Hepatocyte (in vitro differentiated cells): ENCODE measurements around the gene TPRG1L. TPM values are rescaled to one million over a fixed set of nuclear protein-coding genes. Genes with fewer than 3 reads are reported as not detected.

Source experiments
- DNase-seq: peaks from one replicate; pipeline ENCODE4 v3.0.0-alpha.2; 2016; ENCODE audit warnings: low spot score
- H2AFZ ChIP-seq: fragments of 200-600 bp; sonication (generic); 2 replicates; pipeline ENCODE4 v1.6.0; 2016; ENCODE audit warnings: antibody characterized with exemption, mild to moderate bottlenecking
- H3K27ac ChIP-seq: fragments of 200-600 bp; sonication (generic); 2 replicates; pipeline ENCODE4 v1.5.1; 2016; ENCODE audit warnings: mild to moderate bottlenecking
- H3K27me3 ChIP-seq: fragments of 200-600 bp; sonication (generic); 2 replicates; pipeline ENCODE4 v1.6.1; 2016
- H3K36me3 ChIP-seq: fragments of 200-600 bp; sonication (generic); replicated peaks from 2 replicates; pipeline ENCODE4 v1.5.1; 2016; ENCODE audit warnings: low read depth; ENCODE audit not compliant: insufficient read depth
- H3K4me1 ChIP-seq: fragments of 200-600 bp; sonication (generic); 2 replicates; pipeline ENCODE4 v1.5.1; 2016; ENCODE audit warnings: mild to moderate bottlenecking, moderate library complexity; ENCODE audit not compliant: insufficient read depth
- H3K4me2 ChIP-seq: fragments of 200-600 bp; sonication (generic); 2 replicates; pipeline ENCODE4 v1.6.0; 2016
- H3K4me3 ChIP-seq: fragments of 200-600 bp; sonication (generic); 2 replicates; pipeline ENCODE4 v1.5.1; 2016; ENCODE audit warnings: mild to moderate bottlenecking
- H3K79me2 ChIP-seq: fragments of 200-600 bp; sonication (generic); 2 replicates; pipeline ENCODE4 v1.6.0; 2017; ENCODE audit warnings: mild to moderate bottlenecking
- H3K9me2 ChIP-seq: fragments of 200-600 bp; sonication (generic); replicated peaks from 2 replicates; pipeline ENCODE4 v1.6.0; 2017; ENCODE audit warnings: mild to moderate bottlenecking; ENCODE audit not compliant: insufficient read depth
- H3K9me3 ChIP-seq: fragments of 200-600 bp; sonication (generic); 2 replicates; pipeline ENCODE4 v1.5.1; 2016; ENCODE audit warnings: low read depth, mild to moderate bottlenecking
- H4K20me1 ChIP-seq: fragments of 200-600 bp; sonication (generic); 2 replicates; pipeline ENCODE4 v1.6.0; 2016; ENCODE audit warnings: mild to moderate bottlenecking; ENCODE audit not compliant: insufficient read depth, poor library complexity, severe bottlenecking
- EZH2 ChIP-seq: fragments of 200-600 bp; sonication (generic); IDR thresholded peaks from 2 replicates; pipeline ENCODE4 v1.6.1; 2016; ENCODE audit warnings: antibody characterized with exemption, mild to moderate bottlenecking, borderline replicate concordance
- EZH2phosphoT487 ChIP-seq: fragments of 200-600 bp; sonication (generic); IDR thresholded peaks from one replicate; pipeline ENCODE4 v1.6.1; 2018; ENCODE audit warnings: antibody characterized with exemption, mild to moderate bottlenecking, low read depth, moderate library complexity; ENCODE audit not compliant: unreplicated experiment, severe bottlenecking
- WGBS: methylation state at CpG from one replicate; pipeline ENCODE4 v1.1.6; 2016; ENCODE audit warnings: low lambda C conversion rate; ENCODE audit errors: missing lambda C conversion rate; 5-methylcytosine and 5-hydroxymethylcytosine counted together
- polyA plus RNA-seq: library from polyadenylated mRNA; unstranded; fragments of >200 nt; fragmentation: Nextera tagmentation; extraction: Ambion mirVana; gene quantifications from 2 replicates; pipeline ENCODE4 v1.2.1, GENCODE V29; 2016
- total RNA-seq: library from RNA; depleted of rRNA; stranded (reverse); fragments of >200 nt; gene quantifications from 2 replicates; pipeline ENCODE4 v1.2.3, GENCODE V29; 2014
- TF ChIP-seq, protein P1 (sequence below): fragments of 200-600 bp; sonication (generic); IDR thresholded peaks from 2 replicates; pipeline ENCODE4 v1.5.1; 2016; ENCODE audit warnings: antibody characterized with exemption, mild to moderate bottlenecking; ENCODE audit not compliant: poor library complexity

TPRG1L gene
- total and polyA plus RNA-seq, 2 experiments from 2014 or later = 57.9 to 74.1 TPM

DNA sequence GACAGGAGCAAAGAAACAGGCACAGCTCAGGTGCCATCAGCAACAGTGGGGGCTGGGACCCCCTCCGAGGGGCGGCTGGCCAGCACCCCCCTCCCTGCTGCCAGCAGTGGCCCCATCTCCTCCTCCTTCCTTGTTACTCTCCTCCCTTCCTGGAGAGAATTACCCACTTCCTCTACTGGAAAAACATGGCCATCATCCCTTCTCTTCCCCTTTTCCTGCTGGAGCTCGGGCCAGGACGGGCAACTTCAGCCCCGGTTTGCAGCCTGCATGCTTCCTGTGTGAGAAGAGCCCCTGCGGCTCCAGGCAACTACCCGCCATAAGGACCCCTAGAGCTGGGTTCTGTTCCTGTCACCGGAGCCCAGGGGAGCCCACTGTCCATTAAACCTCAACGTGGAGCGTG is 31.1 kb upstream of the TPRG1L start:
- H3K4me3 ChIP-seq = no peak overlapping the region
- no peaks in the 10 kb centered on the region for H4K20me1 ChIP-seq
- no peak for DNase-seq
- no peak for TF ChIP-seq EZH2
- TF ChIP-seq EZH2phosphoT487 = no peak
- TF ChIP-seq, protein P1, sequence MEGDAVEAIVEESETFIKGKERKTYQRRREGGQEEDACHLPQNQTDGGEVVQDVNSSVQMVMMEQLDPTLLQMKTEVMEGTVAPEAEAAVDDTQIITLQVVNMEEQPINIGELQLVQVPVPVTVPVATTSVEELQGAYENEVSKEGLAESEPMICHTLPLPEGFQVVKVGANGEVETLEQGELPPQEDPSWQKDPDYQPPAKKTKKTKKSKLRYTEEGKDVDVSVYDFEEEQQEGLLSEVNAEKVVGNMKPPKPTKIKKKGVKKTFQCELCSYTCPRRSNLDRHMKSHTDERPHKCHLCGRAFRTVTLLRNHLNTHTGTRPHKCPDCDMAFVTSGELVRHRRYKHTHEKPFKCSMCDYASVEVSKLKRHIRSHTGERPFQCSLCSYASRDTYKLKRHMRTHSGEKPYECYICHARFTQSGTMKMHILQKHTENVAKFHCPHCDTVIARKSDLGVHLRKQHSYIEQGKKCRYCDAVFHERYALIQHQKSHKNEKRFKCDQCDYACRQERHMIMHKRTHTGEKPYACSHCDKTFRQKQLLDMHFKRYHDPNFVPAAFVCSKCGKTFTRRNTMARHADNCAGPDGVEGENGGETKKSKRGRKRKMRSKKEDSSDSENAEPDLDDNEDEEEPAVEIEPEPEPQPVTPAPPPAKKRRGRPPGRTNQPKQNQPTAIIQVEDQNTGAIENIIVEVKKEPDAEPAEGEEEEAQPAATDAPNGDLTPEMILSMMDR = no peak
- no peaks in the 10 kb centered on the region for H3K27me3 ChIP-seq
- H3K9me2 ChIP-seq = no peaks in the 10 kb centered on the region
- H3K27ac ChIP-seq = no peak overlapping the region
- H3K4me2 ChIP-seq = no peak overlapping the region
- H3K79me2 ChIP-seq = no peaks in the 10 kb centered on the region
- H3K36me3 ChIP-seq = no peaks in the 10 kb centered on the region
- H2AFZ ChIP-seq = no peak overlapping the region
- 90% methylated on average over 9 of the region's 10 CpGs for WGBS
- no peaks in the 10 kb centered on the region for H3K9me3 ChIP-seq
- peaks cover 11% of the 10 kb centered on the region for H3K4me1 ChIP-seq

DNA sequence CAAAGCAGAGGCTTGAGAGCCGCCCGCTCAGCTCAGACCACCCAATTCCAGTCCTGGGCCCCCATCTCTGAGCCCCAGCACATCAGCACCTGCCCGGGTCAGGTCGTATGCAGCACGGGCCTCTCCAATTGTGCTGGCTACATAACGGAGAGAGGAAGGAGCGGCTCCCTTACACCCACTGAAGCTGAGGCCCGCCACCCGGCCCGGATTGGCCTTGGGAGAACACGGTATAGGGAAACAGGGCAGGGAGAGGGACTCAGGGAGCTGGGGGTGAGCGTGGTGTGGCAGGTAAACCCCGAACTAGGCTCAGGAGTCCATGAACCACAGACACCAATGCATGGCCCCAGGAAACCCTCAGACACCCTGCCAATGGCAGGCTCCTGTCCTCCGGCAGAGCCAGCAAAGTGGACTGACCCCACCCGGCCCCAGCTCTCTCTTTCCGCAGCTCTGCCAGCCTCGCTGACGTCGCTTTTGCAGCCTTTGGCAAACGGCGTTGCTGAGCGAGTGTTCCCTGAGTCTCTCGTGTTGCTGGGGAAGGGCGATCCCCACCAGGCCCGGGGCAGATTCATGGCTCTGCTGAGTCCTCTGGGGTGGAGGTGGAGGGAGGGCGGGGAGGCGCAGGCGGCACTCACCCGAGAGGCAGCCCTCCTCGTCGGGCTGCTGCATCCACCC is 30.0 kb upstream of the TPRG1L start:
- no peaks in the 10 kb centered on the region for H3K79me2 ChIP-seq
- H4K20me1 ChIP-seq = no peaks in the 10 kb centered on the region
- no peaks in the 10 kb centered on the region for H3K27me3 ChIP-seq
- H3K4me3 ChIP-seq = no peak overlapping the region
- no peaks in the 10 kb centered on the region for H3K36me3 ChIP-seq
- H3K9me3 ChIP-seq = no peaks in the 10 kb centered on the region
- no peaks in the 10 kb centered on the region for H3K9me2 ChIP-seq
- DNase-seq = no peak
- peaks cover 15% of the 10 kb centered on the region for H3K4me1 ChIP-seq
- 93% methylated on average over 29 of the region's 31 CpGs for WGBS
- no peak overlapping the region for H3K27ac ChIP-seq
- no peak overlapping the region for H2AFZ ChIP-seq
- H3K4me2 ChIP-seq = no peak overlapping the region
- TF ChIP-seq EZH2 (no peak), EZH2phosphoT487 (no peak)
- TF ChIP-seq, protein P1 = no peak

DNA sequence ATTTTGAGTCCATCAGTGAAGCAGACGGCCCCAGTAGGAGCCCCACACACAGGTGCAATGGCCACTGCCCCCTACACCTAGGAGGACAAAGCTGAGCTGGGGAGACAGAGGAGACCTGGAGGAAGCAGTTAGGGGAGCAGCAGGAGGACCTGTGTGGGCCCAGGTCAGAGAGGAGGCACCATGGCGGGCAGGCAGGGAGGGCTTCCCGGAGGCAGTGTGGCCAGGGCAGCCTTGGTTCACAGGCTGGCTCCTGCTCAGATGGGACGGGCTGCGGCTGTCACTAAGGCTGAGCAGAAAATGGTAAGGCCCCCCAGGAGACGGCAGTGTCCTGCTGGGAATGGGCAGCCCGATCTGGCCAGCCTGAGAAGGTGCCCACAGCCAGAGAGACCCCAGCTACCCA is 28.9 kb upstream of the TPRG1L start:
- no peaks in the 10 kb centered on the region for H4K20me1 ChIP-seq
- no peak for DNase-seq
- H3K4me2 ChIP-seq = no peak overlapping the region
- TF ChIP-seq EZH2 (no peak), EZH2phosphoT487 (no peak)
- TF ChIP-seq, protein P1 = no peak
- no peaks in the 10 kb centered on the region for H3K36me3 ChIP-seq
- no peaks in the 10 kb centered on the region for H3K9me2 ChIP-seq
- H3K27ac ChIP-seq = no peak overlapping the region
- no peaks in the 10 kb centered on the region for H3K9me3 ChIP-seq
- H3K4me3 ChIP-seq = no peak overlapping the region
- no peak overlapping the region for H2AFZ ChIP-seq
- WGBS = 92% methylated on average over 7 of the region's 7 CpGs
- no peaks in the 10 kb centered on the region for H3K27me3 ChIP-seq
- H3K79me2 ChIP-seq = no peaks in the 10 kb centered on the region
- H3K4me1 ChIP-seq = peaks cover 15% of the 10 kb centered on the region
